Neural progenitor cell (in vitro differentiated cells): ENCODE measurements around the gene PHEX. TPM values are rescaled to one million over a fixed set of nuclear protein-coding genes. Genes with fewer than 3 reads are reported as not detected.

Source experiments
- DNase-seq: peaks from one replicate; pipeline ENCODE4 v3.0.0-alpha.2; 2016; ENCODE audit warnings: low spot score
- H2AFZ ChIP-seq: fragments of 200-600 bp; sonication (generic); replicated peaks from 2 replicates; pipeline ENCODE4 v1.6.1; 2016; ENCODE audit warnings: antibody characterized with exemption
- H3F3A ChIP-seq: fragments of 200-600 bp; sonication (generic); 2 replicates; pipeline ENCODE4 v1.6.1; 2016; ENCODE audit warnings: antibody characterized with exemption, low read depth
- H3K27ac ChIP-seq: fragments of 200-600 bp; sonication (generic); 2 replicates; pipeline ENCODE4 v1.5.1; 2016; ENCODE audit warnings: mild to moderate bottlenecking
- H3K27me3 ChIP-seq: fragments of 200-600 bp; sonication (generic); 2 replicates; pipeline ENCODE4 v1.6.1; 2016; ENCODE audit warnings: mild to moderate bottlenecking, moderate library complexity
- H3K36me3 ChIP-seq: fragments of 200-600 bp; sonication (generic); 2 replicates; pipeline ENCODE4 v1.5.1; 2016
- H3K4me1 ChIP-seq: fragments of 200-600 bp; sonication (generic); 2 replicates; pipeline ENCODE4 v1.6.1; 2016; ENCODE audit warnings: mixed run types
- H3K4me2 ChIP-seq: fragments of 200-600 bp; sonication (generic); 2 replicates; pipeline ENCODE4 v1.6.1; 2016
- H3K4me3 ChIP-seq: fragments of 200-600 bp; sonication (generic); 2 replicates; pipeline ENCODE4 v1.5.1; 2016
- H3K79me2 ChIP-seq: fragments of 200-600 bp; sonication (generic); 2 replicates; pipeline ENCODE4 v1.6.1; 2016; ENCODE audit warnings: low read depth
- H3K9ac ChIP-seq: fragments of 200-600 bp; sonication (generic); 2 replicates; pipeline ENCODE4 v1.6.1; 2016
- H3K9me3 ChIP-seq: fragments of 200-600 bp; sonication (generic); 2 replicates; pipeline ENCODE4 v1.5.1; 2016; ENCODE audit warnings: low read depth
- H4K20me1 ChIP-seq: fragments of 200-600 bp; sonication (generic); 2 replicates; pipeline ENCODE4 v1.6.1; 2016; ENCODE audit warnings: low read depth
- H3K27ac Mint-ChIP-seq: 3 replicates; pipeline ENCODE4 v1.8.0; 2021; ENCODE audit warnings: mixed read lengths
- H3K27me3 Mint-ChIP-seq: 2 replicates; pipeline ENCODE4 v1.8.0; 2022; ENCODE audit warnings: low read depth, mild to moderate bottlenecking, inconsistent platforms, moderate library complexity, mixed read lengths; ENCODE audit not compliant: insufficient read depth
- H3K36me3 Mint-ChIP-seq: 3 replicates; pipeline ENCODE4 v1.8.0; 2021; ENCODE audit warnings: mixed read lengths
- H3K4me1 Mint-ChIP-seq: 3 replicates; pipeline ENCODE4 v1.8.0; 2021; ENCODE audit warnings: mixed read lengths
- H3K4me3 Mint-ChIP-seq: 3 replicates; pipeline ENCODE4 v1.8.0; 2021; ENCODE audit warnings: mild to moderate bottlenecking, moderate library complexity, mixed read lengths
- H3K9me3 Mint-ChIP-seq: 3 replicates; pipeline ENCODE4 v1.8.0; 2020; ENCODE audit warnings: mixed read lengths
- EZH2 ChIP-seq: fragments of 200-600 bp; sonication (generic); IDR thresholded peaks from 2 replicates; pipeline ENCODE4 v1.6.1; 2017; ENCODE audit warnings: antibody characterized with exemption, mild to moderate bottlenecking, moderate library complexity
- EZH2phosphoT487 ChIP-seq: fragments of 200-600 bp; sonication (generic); IDR thresholded peaks from 2 replicates; pipeline ENCODE4 v1.6.1; 2017; ENCODE audit warnings: antibody characterized with exemption
- total RNA-seq: library from RNA; depleted of rRNA; stranded (reverse); fragments of >200 nt; gene quantifications from 2 replicates; pipeline ENCODE4 v1.2.3, GENCODE V29; 2015; ENCODE audit warnings: low replicate concordance
- TF ChIP-seq, protein P1 (sequence below): fragments of 200-600 bp; sonication (generic); IDR thresholded peaks from 2 replicates; pipeline ENCODE4 v1.5.1; 2017; ENCODE audit warnings: antibody characterized with exemption, mild to moderate bottlenecking

Gene PHEX
- total RNA-seq, 1 donor from 2014 or later, result 0.07 TPM

DNA sequence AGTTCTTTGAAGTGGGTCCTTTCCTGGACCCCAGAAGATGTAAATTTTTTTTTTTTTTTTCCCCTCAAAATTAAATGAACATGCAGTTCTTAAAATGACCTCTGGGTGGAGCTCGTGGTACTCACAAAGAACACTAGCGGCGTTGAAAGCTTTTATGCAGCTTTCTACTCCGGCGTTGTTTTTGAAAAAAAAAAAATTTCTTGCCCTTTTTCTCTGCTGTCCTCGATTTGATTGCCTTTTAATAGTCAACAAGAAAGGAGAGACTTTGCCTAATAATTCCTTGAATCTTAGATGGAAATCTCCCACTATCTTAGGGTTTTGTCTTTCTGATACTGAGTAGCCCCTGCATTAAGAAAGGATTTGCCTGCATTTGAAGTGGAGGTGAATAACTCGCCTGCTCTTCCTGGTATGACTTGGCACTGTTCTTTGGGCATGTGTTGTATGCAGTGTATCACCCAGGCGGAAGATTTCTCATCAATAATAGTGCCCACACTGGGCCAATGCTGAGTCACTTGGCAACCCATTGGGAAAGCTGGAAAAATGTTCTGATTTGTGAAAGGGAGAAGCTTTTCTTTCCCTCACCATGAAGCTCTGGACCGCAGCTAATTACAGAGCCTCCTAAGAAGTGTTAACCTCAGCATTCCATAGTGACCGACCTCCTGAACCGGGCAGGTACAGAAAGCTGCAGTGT is 104.0 kb downstream of the PHEX start:
- H3K4me3 Mint-ChIP-seq, result no peak overlapping the region
- DNase-seq, result peak; percentile 67
- Histone ChIP-seq H3F3A (no peaks in the 10 kb centered on the region), H3K27me3 (no peaks in the 10 kb centered on the region), H3K79me2 (no peaks in the 10 kb centered on the region), H4K20me1 (no peaks in the 10 kb centered on the region), H3K27ac (no peak overlapping the region), H3K4me1 (no peaks in the 10 kb centered on the region), H3K9me3 (no peaks in the 10 kb centered on the region), H3K4me3 (no peak overlapping the region), H2AFZ (no peak overlapping the region), H3K4me2 (no peak overlapping the region), H3K36me3 (no peaks in the 10 kb centered on the region), H3K9ac (no peak overlapping the region)
- no peak overlapping the region for H3K27ac Mint-ChIP-seq
- peaks cover 22% of the 10 kb centered on the region for H3K4me1 Mint-ChIP-seq
- peaks cover 5% of the 10 kb centered on the region for H3K27me3 Mint-ChIP-seq
- H3K36me3 Mint-ChIP-seq, result no peaks in the 10 kb centered on the region
- no peak for TF ChIP-seq EZH2
- TF ChIP-seq, protein P1, sequence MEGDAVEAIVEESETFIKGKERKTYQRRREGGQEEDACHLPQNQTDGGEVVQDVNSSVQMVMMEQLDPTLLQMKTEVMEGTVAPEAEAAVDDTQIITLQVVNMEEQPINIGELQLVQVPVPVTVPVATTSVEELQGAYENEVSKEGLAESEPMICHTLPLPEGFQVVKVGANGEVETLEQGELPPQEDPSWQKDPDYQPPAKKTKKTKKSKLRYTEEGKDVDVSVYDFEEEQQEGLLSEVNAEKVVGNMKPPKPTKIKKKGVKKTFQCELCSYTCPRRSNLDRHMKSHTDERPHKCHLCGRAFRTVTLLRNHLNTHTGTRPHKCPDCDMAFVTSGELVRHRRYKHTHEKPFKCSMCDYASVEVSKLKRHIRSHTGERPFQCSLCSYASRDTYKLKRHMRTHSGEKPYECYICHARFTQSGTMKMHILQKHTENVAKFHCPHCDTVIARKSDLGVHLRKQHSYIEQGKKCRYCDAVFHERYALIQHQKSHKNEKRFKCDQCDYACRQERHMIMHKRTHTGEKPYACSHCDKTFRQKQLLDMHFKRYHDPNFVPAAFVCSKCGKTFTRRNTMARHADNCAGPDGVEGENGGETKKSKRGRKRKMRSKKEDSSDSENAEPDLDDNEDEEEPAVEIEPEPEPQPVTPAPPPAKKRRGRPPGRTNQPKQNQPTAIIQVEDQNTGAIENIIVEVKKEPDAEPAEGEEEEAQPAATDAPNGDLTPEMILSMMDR, result peak; percentile 74
- no peaks in the 10 kb centered on the region for H3K9me3 Mint-ChIP-seq

DNA sequence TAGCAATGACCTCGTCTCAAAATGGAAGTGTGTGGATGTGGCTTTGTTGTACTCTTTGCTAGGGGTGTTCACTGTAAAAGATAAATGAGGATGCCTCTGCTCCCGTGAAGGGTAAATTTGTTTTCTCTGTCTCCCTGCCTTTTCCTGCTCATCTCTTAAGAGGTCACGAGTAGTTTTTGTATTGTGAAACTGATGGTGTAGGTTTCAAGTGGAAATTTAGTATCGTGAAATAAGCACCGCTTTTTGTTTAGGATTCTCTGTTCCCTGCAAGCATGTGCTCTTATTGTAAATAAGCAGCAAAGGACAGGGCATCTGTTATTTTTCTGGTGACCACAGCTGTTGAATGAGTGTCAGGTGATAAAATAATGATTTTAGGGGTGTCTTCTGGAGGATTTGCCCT is 104.6 kb downstream of the PHEX start:
- no peak overlapping the region for H3K27ac ChIP-seq
- H3K27ac Mint-ChIP-seq, result no peak overlapping the region
- no peak overlapping the region for H3K9ac ChIP-seq
- no peaks in the 10 kb centered on the region for H3K4me1 ChIP-seq
- H3K4me3 Mint-ChIP-seq, result no peak overlapping the region
- no peaks in the 10 kb centered on the region for H3K9me3 Mint-ChIP-seq
- no peak overlapping the region for H3K4me2 ChIP-seq
- no peak for DNase-seq
- TF ChIP-seq, protein P1, result no peak
- TF ChIP-seq EZH2 (no peak), EZH2phosphoT487 (no peak)
- H3K36me3 Mint-ChIP-seq, result no peaks in the 10 kb centered on the region
- H3K4me3 ChIP-seq, result no peak overlapping the region
- H3K27me3 Mint-ChIP-seq, result peaks cover 5% of the 10 kb centered on the region
- no peak overlapping the region for H2AFZ ChIP-seq
- no peaks in the 10 kb centered on the region for H3K27me3 ChIP-seq
- H3K9me3 ChIP-seq, result no peaks in the 10 kb centered on the region
- H3K79me2 ChIP-seq, result no peaks in the 10 kb centered on the region
- no peaks in the 10 kb centered on the region for H3K36me3 ChIP-seq
- H4K20me1 ChIP-seq, result no peaks in the 10 kb centered on the region
- H3F3A ChIP-seq, result no peaks in the 10 kb centered on the region
- H3K4me1 Mint-ChIP-seq, result peaks cover 22% of the 10 kb centered on the region

DNA sequence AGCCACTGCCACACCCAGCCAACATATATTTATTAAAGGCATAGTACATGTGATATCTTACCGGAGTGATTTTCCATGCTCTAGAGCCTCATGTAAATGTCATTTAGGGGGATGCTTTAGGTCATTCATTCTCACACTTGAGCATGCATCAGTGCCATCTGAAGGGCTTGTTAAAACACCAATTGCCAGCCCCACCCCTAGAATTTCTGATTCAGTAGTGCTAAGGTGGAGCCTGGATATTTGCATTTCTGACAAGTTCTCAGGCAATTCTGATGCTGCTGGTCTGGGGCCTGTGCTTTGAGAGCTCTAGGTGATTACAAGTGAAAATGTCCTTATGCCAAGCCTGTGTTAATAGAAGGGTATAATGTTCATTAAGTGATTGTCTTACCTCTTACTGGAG is 107.7 kb downstream of the PHEX start:
- Histone ChIP-seq H3K27me3 (no peaks in the 10 kb centered on the region), H3K27ac (no peak overlapping the region), H3K4me1 (no peaks in the 10 kb centered on the region), H3K9me3 (no peaks in the 10 kb centered on the region), H3K9ac (no peak overlapping the region), H3F3A (no peaks in the 10 kb centered on the region), H3K79me2 (no peaks in the 10 kb centered on the region), H3K4me3 (no peak overlapping the region), H2AFZ (no peak overlapping the region), H3K4me2 (no peak overlapping the region), H3K36me3 (no peaks in the 10 kb centered on the region), H4K20me1 (no peaks in the 10 kb centered on the region)
- Mint-ChIP-seq H3K36me3 (no peaks in the 10 kb centered on the region), H3K27ac (no peak overlapping the region), H3K9me3 (no peaks in the 10 kb centered on the region), H3K4me1 (peaks cover 17% of the 10 kb centered on the region), H3K4me3 (no peak overlapping the region), H3K27me3 (peaks cover 5% of the 10 kb centered on the region)
- TF ChIP-seq, protein P1, result no peak
- no peak for TF ChIP-seq EZH2
- no peak for TF ChIP-seq EZH2phosphoT487
- no peak for DNase-seq
